ENCODE measurements around the gene EMP3. TPM values are rescaled to one million over a fixed set of nuclear protein-coding genes. Genes with fewer than 3 reads are reported as not detected.

The EMP3 gene
- total RNA-seq, 2 experiments from 2014 or later: 227 to 244 TPM

DNA sequence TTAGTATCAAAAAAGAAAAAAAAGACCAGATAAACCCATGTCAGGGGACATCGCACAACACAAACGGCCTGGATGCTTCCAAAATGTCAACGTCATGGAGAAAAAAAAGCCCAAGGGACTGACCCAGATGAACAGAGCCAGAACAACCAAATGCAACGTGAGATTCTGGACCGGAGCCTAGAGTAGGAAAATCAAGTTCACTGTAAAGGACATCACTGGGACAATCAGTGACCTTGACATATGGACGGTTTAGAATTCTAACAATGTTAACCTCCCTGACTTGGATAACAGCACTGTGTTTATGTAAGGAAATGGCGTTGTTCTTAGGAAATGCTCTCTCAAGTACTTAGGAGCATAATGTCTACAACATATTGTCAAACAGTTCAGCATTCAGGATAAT lies 15.1 kb upstream of the EMP3 start:
- POLR2A ChIA-PET: no interaction called here
- CTCF ChIA-PET: interaction anchor here (1.1 kb wide), 1 partner anchor 81 kb away, joined by 3 read pairs; the partner anchor contains the start of gene KDELR1

DNA sequence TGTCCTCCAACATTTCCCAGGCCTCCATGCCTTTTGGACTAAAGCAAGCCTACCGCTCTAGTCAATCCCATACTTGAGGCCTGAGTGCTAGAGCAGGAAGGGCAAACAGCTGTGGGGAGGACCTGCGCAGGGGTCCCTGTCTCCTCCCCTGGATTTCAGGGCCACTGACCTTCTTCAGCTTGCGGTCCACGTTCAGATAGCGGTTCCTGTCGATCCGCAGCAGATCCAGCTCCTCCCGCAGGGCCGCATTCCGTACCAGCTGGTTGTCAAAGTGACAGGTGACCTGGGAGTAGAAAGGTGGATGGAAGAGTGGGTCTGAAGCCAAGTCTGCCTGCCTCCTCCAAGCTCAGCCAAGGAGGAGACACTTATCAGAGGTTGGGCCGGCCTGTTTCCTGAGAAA lies 14.0 kb upstream of the EMP3 start:
- ChIA-PET CTCF (interaction anchor here (1.1 kb wide), 1 partner anchor 80 kb away, joined by 3 read pairs; the partner anchor contains the start of gene KDELR1), POLR2A (no interaction called here)

DNA sequence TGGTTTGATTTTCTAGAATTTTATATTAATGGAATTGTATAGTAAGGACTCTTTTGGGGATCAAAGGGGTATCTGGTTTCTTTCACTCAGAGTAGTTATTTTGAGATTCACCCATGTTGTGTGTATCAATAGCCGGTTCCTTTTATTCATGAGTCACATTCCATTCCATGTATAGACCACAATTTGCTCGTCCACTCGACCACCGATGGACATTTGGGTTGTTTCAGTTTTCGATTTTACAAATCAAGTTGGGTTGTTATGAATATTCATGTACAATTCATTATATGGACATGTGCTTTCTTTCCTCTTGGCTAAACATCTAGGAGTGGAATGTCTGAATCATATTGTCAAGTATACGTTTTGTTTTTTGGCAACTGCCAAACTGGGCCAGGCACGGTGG lies 9.6 kb upstream of the EMP3 start:
- ChIA-PET CTCF (interaction anchor here (0.7 to 3.4 kb wide), 2 partner anchors 18 to 24 kb away, joined by 3 to 17 read pairs; no protein-coding TSS in a partner anchor), POLR2A (no interaction called here)

DNA sequence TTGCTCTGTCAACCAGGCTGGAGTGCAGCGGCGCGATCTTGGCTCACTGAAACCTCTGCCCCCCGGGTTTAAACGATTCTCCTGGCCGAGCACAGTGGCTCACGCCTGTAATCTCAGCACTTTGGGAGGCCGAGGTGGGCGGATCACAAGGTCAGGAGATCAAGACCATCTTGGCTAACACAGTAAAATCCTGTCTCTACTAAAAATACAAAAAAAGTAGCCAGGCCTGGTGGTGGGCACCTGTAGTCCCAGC lies 7.7 kb upstream of the EMP3 start:
- CTCF ChIA-PET: interaction anchor here (0.9 to 10.6 kb wide), 3 partner anchors 12 to 78 kb away, joined by 3 to 120 read pairs (median 5); no protein-coding TSS in a partner anchor
- POLR2A ChIA-PET: interaction anchor here (0.6 kb wide), 1 partner anchor 202 kb away, joined by 3 read pairs; no protein-coding TSS in a partner anchor

- ChIA-PET CTCF (interaction anchor here (0.9 to 10.6 kb wide), 3 partner anchors 11 to 77 kb away, joined by 3 to 120 read pairs (median 5); no protein-coding TSS in a partner anchor), POLR2A (interaction anchor here (0.6 kb wide), 2 partner anchors 202 to 353 kb away, joined by 3 read pairs; no protein-coding TSS in a partner anchor)
Observed at GRCh38 chr19:48318286-48318987, 6.9 kb upstream of the EMP3 start.

GRCh38 chr19:48319647-48320541 lies 5.5 kb upstream of the EMP3 start:
- ChIA-PET CTCF (interaction anchor here (1.3 to 10.6 kb wide), 4 partner anchors 10 to 314 kb away, joined by 3 to 120 read pairs (median 8); no protein-coding TSS in a partner anchor), POLR2A (interaction anchor here (0.6 kb wide), 1 partner anchor 15 kb away, joined by 3 read pairs; no protein-coding TSS in a partner anchor)

DNA sequence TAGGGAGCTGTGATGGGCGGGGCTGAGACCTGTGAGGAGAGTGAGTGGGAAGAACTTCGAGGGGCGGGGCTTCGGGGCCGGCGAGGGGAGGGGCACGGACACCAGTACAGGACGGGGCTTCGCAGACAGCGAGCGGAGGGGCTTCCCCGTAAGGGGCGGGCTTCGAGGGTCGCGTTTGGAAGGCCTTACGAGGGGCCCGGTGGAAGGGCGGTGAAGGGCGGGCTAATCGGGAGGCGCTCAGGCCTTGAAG lies 4.1 kb upstream of the EMP3 start:
- POLR2A ChIA-PET: interaction anchor here (0.6 to 1.8 kb wide), 4 partner anchors 8 to 1253 kb away, joined by 3 to 20 read pairs (median 4); no protein-coding TSS in a partner anchor
- CTCF ChIA-PET: interaction anchor here (1.3 to 10.6 kb wide), 4 partner anchors 9 to 169 kb away, joined by 3 to 120 read pairs (median 10); no protein-coding TSS in a partner anchor

DNA sequence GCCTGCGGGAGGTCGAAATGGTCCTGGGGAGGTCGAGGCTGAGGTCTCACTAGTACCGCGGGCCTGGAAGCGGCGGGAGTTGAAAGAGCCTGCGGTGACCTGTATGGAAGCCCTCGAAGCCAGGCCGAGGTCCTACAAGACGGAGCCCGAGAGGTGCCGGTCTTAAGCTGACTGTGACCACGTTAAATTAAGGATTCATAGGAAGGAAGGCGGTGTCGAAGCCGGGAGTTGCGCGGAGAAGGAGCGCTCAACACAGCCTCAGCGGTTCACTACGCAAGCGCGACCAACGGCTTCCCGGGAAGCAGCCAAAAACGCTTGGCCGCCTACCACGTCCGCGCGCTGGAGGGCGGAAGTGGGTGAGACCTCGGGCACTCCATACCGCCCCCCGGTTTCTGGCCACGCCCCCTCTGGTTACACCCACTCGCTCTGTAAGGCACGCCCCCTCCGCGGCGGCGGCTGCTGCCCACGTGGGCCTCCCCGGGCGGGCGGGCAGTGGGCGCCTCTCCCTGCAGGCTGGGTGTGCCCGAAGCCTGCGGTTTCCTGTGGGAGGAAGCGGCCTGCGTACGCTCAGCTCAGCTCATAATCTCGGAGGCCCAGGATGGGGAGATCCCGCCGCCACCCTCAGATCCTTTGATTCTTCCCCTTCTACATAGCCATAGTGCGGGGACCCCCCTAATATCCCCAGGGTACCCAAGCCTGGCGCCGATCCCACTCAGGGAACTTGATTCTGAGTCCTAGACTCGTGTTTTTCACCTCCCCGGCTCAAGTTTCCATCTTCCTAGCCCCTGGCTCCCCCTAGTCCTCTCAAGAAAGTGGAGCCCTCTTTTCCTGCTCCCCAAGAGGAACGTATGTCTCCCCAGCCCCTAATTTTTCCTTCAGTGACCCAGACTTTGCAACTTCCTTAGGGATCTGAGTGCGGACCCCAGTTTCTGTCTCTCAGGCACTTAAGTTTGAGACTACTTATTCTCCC lies 3.4 kb upstream of the EMP3 start:
- POLR2A ChIA-PET: interaction anchor here (1.0 to 1.8 kb wide), 3 partner anchors 8 to 42 kb away, joined by 3 to 20 read pairs (median 15); partner anchors contain the start of genes SYNGR4 and TMEM143
- CTCF ChIA-PET: interaction anchor here (1.6 to 10.6 kb wide), 3 partner anchors 8 to 29 kb away, joined by 6 to 120 read pairs (median 13); no protein-coding TSS in a partner anchor

DNA sequence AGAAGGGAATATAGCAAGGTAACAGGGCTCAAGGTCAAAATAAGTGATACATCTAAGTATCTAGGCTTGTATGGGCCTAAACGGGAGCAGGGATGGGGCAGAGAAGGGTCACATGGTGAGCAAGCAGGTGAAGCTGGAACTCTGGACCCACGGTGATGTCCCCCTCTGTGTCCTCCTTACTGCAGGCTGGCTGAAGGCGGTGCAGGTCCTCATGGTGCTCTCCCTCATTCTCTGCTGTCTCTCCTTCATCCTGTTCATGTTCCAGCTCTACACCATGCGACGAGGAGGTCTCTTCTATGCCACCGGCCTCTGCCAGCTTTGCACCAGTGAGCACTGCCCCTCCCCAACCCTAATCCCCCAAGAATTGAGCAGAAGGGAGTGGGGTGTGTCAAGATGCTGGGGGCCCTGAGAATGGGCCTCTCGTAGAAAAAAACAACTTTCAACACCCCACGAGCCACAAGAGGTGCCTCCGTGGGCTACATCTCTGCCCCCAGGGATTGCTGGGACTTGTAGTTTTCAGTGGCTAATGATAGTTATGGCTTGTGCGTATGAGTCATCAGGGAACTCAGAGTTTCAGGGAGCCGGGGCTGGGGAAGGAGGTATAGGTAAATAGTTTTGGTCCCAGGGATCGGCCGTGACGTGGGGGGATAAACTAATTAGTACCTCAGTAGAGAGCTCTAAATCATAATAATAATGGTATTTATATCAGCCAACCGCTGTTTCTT lies 4.0 kb downstream of the EMP3 start:
- ChIA-PET CTCF (interaction anchor here (0.7 to 2.7 kb wide), 4 partner anchors 8 to 39 kb away, joined by 3 to 13 read pairs (median 3); a partner anchor contains a TSS), POLR2A (interaction anchor here (0.8 to 1.0 kb wide), 2 partner anchors 8 to 40 kb away, joined by 3 read pairs; no protein-coding TSS in a partner anchor)

- POLR2A ChIA-PET: interaction anchor here (0.7 to 1.0 kb wide), 2 partner anchors 9 kb away, joined by 3 to 5 read pairs; no protein-coding TSS in a partner anchor
- CTCF ChIA-PET: interaction anchor here (0.9 to 2.7 kb wide), 3 partner anchors 9 to 15 kb away, joined by 3 to 13 read pairs (median 3); a partner anchor contains a TSS
Observed at GRCh38 chr19:48330012-48330681, 4.8 kb downstream of the EMP3 start.

- ChIA-PET POLR2A (interaction anchor here (2.0 kb wide), 1 partner anchor 11 kb away, joined by 20 read pairs; a partner anchor contains a TSS), CTCF (interaction anchor here (0.6 to 5.7 kb wide), 3 partner anchors 11 to 22 kb away, joined by 3 to 120 read pairs (median 17); partner anchors contain the start of gene EMP3)
Observed at GRCh38 chr19:48332351-48332661, 7.0 kb downstream of the EMP3 start.

DNA sequence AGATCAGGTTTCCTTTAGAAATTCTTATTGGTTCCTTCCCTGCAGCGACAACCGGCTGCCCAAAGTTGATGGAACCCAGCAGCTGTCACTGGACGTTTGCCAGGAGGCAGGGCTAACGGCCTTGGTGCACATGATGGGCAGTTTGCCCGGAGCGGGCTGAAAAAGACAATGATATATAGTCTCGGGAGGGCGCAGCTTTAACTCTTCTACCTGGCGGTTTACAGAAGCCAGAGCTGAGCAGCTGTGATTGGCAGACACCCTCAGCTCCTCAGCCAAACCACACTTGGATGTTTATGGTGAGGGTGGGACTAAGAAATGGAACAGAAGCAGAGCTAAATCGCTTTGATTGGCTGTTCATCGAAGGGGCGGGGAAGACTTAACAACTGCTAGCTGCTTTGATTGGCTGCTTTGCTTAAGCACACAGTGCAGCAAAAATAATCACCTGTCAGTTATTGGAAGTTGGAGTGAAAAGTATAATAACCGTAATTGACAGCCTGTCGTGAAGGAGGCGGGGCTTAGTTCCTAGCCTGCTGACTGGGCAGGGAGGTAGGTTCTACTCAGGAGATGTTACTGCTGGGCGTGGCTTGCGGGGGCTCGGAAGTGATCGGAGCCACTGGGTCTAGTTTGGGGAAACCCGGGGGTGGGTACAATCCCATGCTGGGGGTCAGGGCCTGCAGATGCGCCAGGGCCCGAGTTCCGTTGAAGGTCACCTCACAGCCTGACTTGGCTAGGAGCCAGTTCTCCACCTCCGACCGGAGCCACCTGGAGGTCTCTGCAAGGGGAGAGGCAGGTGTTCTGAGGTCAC lies 7.5 kb downstream of the EMP3 start:
- ChIA-PET POLR2A (interaction anchor here (0.5 to 2.0 kb wide), 2 partner anchors 11 to 1161 kb away, joined by 3 to 20 read pairs; a partner anchor contains a TSS), CTCF (interaction anchor here (0.6 to 5.7 kb wide), 10 partner anchors 11 to 272 kb away, joined by 3 to 120 read pairs (median 6); partner anchors contain the start of genes EMP3, KDELR1, SYNGR4 and TMEM143)

DNA sequence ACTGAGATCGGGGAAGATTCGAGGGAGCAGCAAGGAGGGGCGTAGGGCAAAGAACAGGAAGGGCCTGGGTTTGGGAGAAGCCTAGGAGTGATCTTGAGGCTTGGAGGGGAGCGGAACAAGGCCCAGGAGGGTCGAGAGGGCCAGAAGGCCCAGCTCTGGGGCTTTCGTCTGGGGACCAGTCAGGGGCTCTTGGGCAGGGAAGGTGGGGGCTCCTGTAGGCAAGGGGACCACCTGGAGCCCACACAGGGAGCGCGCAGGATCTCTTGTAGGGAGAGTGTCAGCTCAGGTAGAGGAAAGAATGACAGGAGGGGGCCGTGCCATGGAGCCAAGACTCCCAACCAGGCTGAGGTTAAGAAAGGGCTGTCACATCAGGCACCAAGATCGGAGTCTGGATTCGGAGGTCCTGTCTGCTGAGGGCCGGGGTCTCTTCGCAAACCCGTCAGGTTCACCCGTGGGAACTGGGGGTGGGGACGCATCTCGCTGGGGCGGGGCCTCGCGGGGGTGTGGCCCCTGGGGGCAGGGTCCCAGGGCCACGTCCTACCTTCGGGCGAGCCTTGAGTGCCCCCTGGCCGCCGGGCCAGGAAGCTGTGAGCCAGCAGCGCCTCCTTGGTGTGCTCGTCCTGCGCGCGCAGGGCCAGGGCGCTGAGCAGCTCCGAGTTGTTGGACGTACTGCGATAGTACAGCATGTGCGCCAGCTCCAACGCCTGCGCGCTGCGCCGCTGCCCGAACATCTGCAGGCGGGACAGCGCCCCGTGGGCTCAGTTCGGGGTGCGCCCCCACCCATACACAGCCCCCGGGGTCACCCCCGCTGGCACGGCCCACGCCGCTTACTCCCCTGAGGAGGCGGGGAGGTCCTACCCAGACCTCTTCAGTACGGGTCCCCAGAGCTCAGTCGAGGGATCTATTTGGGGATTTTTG lies 8.4 kb downstream of the EMP3 start:
- CTCF ChIA-PET: interaction anchor here (0.6 to 5.7 kb wide), 18 partner anchors 12 to 271 kb away, joined by 3 to 120 read pairs (median 4); partner anchors contain the start of genes EMP3, KDELR1, SYNGR4 and TMEM143
- POLR2A ChIA-PET: interaction anchor here (0.5 to 2.0 kb wide), 6 partner anchors 10 to 1160 kb away, joined by 3 to 20 read pairs (median 3); partner anchors contain the start of genes SYNGR4 and TMEM143

- ChIA-PET POLR2A (no interaction called here), CTCF (no interaction called here)
Observed at GRCh38 chr19:48338253-48338755, 13.0 kb downstream of the EMP3 start.
